ENCODE results near the gene MKRN2.
"Not testable (repeated sequence)": the region's sequence is repeated elsewhere in the genome, so short reads cannot be mapped to it uniquely, and the experiment has no call there.

DNA sequence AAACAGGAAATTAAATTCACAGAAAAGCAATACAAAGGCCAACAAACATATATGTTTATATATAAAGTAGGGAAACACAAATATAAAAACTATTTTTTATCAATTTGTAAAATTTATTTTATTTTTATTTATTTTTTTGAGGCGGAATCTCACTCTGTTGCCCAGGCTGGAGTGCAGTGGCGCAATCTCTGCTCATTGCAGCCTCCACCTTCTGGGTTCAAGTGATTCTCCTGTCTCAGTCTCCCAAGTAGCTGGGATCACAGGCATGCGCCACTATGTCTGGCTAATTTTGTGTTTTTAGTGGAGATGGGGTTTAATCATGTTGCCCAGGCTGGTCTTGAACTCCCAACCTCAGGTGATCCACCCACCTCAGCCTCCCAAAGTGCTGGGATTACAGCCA is 68.1 kb downstream of the MKRN2 start:
- TF ChIP-seq CBFB (CRISPR knock-in tag; IDR thresholded peaks at IDR 0.05); HDAC3 (IDR thresholded peaks at IDR 0.05; ENCODE audit: borderline replicate concordance, partially characterized antibody); HIVEP1 (CRISPR knock-in tag; IDR thresholded peaks at IDR 0.05): not testable (repeated sequence)
